Lung (tissue), 12 donors: Measurements from ENCODE around the gene COL6A5. TPM values are rescaled to one million over a fixed set of nuclear protein-coding genes. Genes with fewer than 3 reads are reported as not detected.

ENCODE experiments used
- ATAC-seq: fragments of 200-7000 bp; cut with Tn5 transposase; one replicate; pipeline ENCODE4 v1.9.1; 2020; ENCODE audit warnings: moderate number of reproducible peaks; ENCODE audit not compliant: insufficient read depth, low FRiP score
- DNase-seq, 3 donors: peaks; one replicate each; pipeline ENCODE4 v3.0.0-alpha.2; 2013 to 2017
- H3K27ac ChIP-seq, 2 donors: one replicate each; pipeline ENCODE4 v1.5.1; 2013; ENCODE audit warnings: mild to moderate bottlenecking in 2 of 2, moderate library complexity in 2 of 2, control low read depth in 1 of 2, inconsistent platforms in 1 of 2, low read depth in 1 of 2, low read length in 1 of 2
- H3K27me3 ChIP-seq, 3 donors: one replicate each; pipeline ENCODE4 v1.5.1; 2013; ENCODE audit warnings: low read length in 2 of 3; ENCODE audit not compliant: control insufficient read depth in 3 of 3, insufficient read depth in 3 of 3
- H3K36me3 ChIP-seq, 4 donors: one replicate each; pipeline ENCODE4 v1.5.1; 2013; ENCODE audit warnings: low read length in 4 of 4, mild to moderate bottlenecking in 1 of 4, moderate library complexity in 1 of 4; ENCODE audit not compliant: control insufficient read depth in 4 of 4, insufficient read depth in 4 of 4
- H3K4me1 ChIP-seq, 5 donors: one replicate each; pipeline ENCODE4 v1.5.1; 2013; ENCODE audit warnings: low read length in 5 of 5, mild to moderate bottlenecking in 2 of 5, moderate library complexity in 1 of 5; ENCODE audit not compliant: control insufficient read depth in 5 of 5, insufficient read depth in 5 of 5
- H3K4me3 ChIP-seq: one replicate; pipeline ENCODE4 v1.5.1; 2013; ENCODE audit warnings: mild to moderate bottlenecking, control low read depth, moderate library complexity
- H3K9ac ChIP-seq, 2 donors: one replicate each; pipeline ENCODE4 v1.5.1; 2013; ENCODE audit warnings: low read length in 2 of 2, control low read depth in 1 of 2; ENCODE audit not compliant: insufficient read depth in 1 of 2
- H3K9me3 ChIP-seq, 4 donors: one replicate each; pipeline ENCODE4 v1.5.1; 2013; ENCODE audit warnings: low read length in 3 of 4, mild to moderate bottlenecking in 1 of 4, moderate library complexity in 1 of 4; ENCODE audit not compliant: control insufficient read depth in 4 of 4, insufficient read depth in 3 of 4
- CTCF ChIP-seq: IDR thresholded peaks from 2 replicates; pipeline ENCODE4 v1.5.1; 2012; ENCODE audit warnings: mild to moderate bottlenecking; ENCODE audit errors: control extremely low read depth, extremely low read depth
- WGBS, 2 donors: extraction: QIAGEN DNeasy Blood & Tissue Kit; methylation state at CpG; one replicate each; pipeline ENCODE4 v1.1.7; 2013; 5-methylcytosine and 5-hydroxymethylcytosine counted together
- polyA plus RNA-seq, 2 donors: library from polyadenylated mRNA; stranded (reverse); fragments of 200-250 nt; gene quantifications; one replicate each; pipeline ENCODE4 v1.2.1, GENCODE V29; 2013
- total RNA-seq, 2 donors: library from RNA; depleted of rRNA in 1 of 2; stranded (reverse); fragments of >200 nt in 1 of 2; gene quantifications; one replicate each; pipeline ENCODE4 v1.2.1, GENCODE V29; 2014 to 2021
- donor health status: control.
- donor health status: control.
- donor health status: Bipolar disorder and iron deficiency.
- donor health status: healthy.
- donor health status: DM: yes; HTN: yes; CAD: no.

The COL6A5 gene
- total and polyA plus RNA-seq, 4 donors: 0.90 to 9.4 (median 4.4) TPM

GRCh38 chr3:130386604-130387263 is 41.3 kb downstream of the COL6A5 start:
- DNase-seq (no peak), ATAC-seq (no peak)
- Histone ChIP-seq H3K4me1 (no peaks in the 10 kb centered on the region), H3K9ac (no peak overlapping the region), H3K27ac (no peak overlapping the region), H3K9me3 (peaks cover 0 to 3% (median 0%) of the 10 kb centered on the region in 4 donors), H3K27me3 (peaks cover 0 to 3% (median 0%) of the 10 kb centered on the region in 3 donors), H3K36me3 (no peaks in the 10 kb centered on the region), H3K4me3 (no peak overlapping the region)
- 53 to 55% methylated on average over 2 of the region's 2 CpGs for WGBS, 2 donors
- no peak for TF ChIP-seq CTCF

- ATAC-seq (no peak), DNase-seq (no peak)
- Histone ChIP-seq H3K36me3 (no peaks in the 10 kb centered on the region), H3K27ac (no peak overlapping the region), H3K9me3 (no peaks in the 10 kb centered on the region), H3K27me3 (peaks cover 0 to 5% (median 0%) of the 10 kb centered on the region in 3 donors), H3K9ac (no peak overlapping the region), H3K4me3 (no peak overlapping the region), H3K4me1 (no peaks in the 10 kb centered on the region)
- no peak for TF ChIP-seq CTCF
- 70 to 80% methylated on average over 1 of the region's 1 CpG for WGBS, 2 donors
Observed at GRCh38 chr3:130389743-130390478, 44.4 kb downstream of the COL6A5 start.

DNA sequence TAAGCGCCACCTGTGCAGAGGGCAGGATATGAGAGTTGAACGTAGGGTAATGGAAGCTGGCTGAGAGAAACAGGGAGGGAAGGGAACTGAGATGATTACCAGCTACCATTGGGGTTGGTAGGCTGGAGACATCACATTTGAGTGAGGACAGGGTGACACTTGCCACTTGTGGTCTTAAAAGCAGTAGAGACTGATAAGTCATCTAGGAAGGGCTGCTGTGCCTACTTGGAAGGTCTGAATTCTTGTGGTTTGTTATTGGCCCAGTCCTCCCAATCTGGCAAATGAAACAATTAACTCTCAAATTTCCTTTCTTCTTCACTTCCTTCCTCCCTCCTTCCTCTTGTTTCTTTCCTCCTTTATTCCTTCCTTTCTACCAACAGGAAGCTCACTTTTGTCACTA is 46.8 kb downstream of the COL6A5 start:
- ATAC-seq (no peak), DNase-seq (no peak)
- Histone ChIP-seq H3K4me1 (no peaks in the 10 kb centered on the region), H3K27me3 (peaks cover 0 to 3% (median 0%) of the 10 kb centered on the region in 3 donors), H3K9ac (no peak overlapping the region), H3K4me3 (no peak overlapping the region), H3K9me3 (no peaks in the 10 kb centered on the region), H3K36me3 (no peaks in the 10 kb centered on the region), H3K27ac (no peak overlapping the region)
- TF ChIP-seq CTCF: no peak
- 83 to 92% methylated on average over 2 of the region's 2 CpGs for WGBS, 2 donors
